Body of pancreas (tissue), 4 donors: ENCODE measurements around the gene NUDT14. TPM values are rescaled to one million over a fixed set of nuclear protein-coding genes. Genes with fewer than 3 reads are reported as not detected.

ENCODE experiments used
- ATAC-seq: fragments of 150-250 bp; one replicate; pipeline ENCODE4 v1.9.1; 2016
- DNase-seq, 4 donors: peaks; one replicate each; pipeline ENCODE4 v3.0.0-alpha.2; 2019
- H3K27ac ChIP-seq, 4 donors: fragments of 200-600 bp; sonication (generic); 1 replicate in 3 of 4; 2 replicates in 1 of 4; pipeline versions ENCODE4 v1.5.1 to v1.6.1; 2016 to 2019; ENCODE audit warnings: mild to moderate bottlenecking in 1 of 4, mixed read lengths in 1 of 4, moderate library complexity in 1 of 4
- H3K27me3 ChIP-seq, 2 donors: fragments of 200-600 bp; sonication (generic); one replicate each; pipeline ENCODE4 v1.6.0; 2016; ENCODE audit warnings: mild to moderate bottlenecking in 1 of 2
- H3K36me3 ChIP-seq, 2 donors: fragments of 200-600 bp; sonication (generic); replicated peaks in 1 of 2; 2 replicates each; pipeline ENCODE4 v1.5.1; 2016; ENCODE audit warnings: low read depth in 2 of 2; ENCODE audit not compliant: insufficient read depth in 1 of 2
- H3K4me1 ChIP-seq: fragments of 200-600 bp; sonication (generic); one replicate; pipeline ENCODE4 v1.6.0; 2016
- H3K4me3 ChIP-seq, 2 donors: fragments of 200-600 bp; sonication (generic); 1 replicate in 1 of 2; 2 replicates in 1 of 2; pipeline ENCODE4 v1.5.1; 2016 to 2019
- H3K9me3 ChIP-seq, 3 donors: fragments of 200-600 bp; sonication (generic); 1 replicate in 2 of 3; 2 replicates in 1 of 3; pipeline ENCODE4 v1.5.1; 2016
- POLR2A ChIP-seq, 3 donors: fragments of 450-650 bp; IDR thresholded peaks; one replicate each; pipeline ENCODE4 v1.6.1; 2016; ENCODE audit warnings: antibody characterized with exemption in 3 of 3, mild to moderate bottlenecking in 2 of 3
- WGBS, 2 donors: methylation state at CpG; one replicate each; pipeline ENCODE4 v1.1.5; 2017; 5-methylcytosine and 5-hydroxymethylcytosine counted together
- intact Hi-C: fragments of 100-400 bp; cut with DNase I; formaldehyde crosslinking; loops from one replicate; pipeline ENCODE4 v1.15.1; 2023
- total RNA-seq, 2 donors: library from RNA; depleted of rRNA; stranded (reverse); fragments of >200 nt; gene quantifications; one replicate each; pipeline ENCODE4 v1.1.0, GENCODE V29; 2016
- TF ChIP-seq, protein P1 (sequence below), 7 experiments: fragments of 450-650 bp in 4 of 7; fragments of 200-600 bp in 3 of 7; sonication (generic) in 3 of 7; IDR thresholded peaks; one replicate each; pipeline ENCODE4 v1.5.1; 2016 to 2019; ENCODE audit warnings: antibody characterized with exemption in 7 of 7

NUDT14 gene
- total RNA-seq, 2 donors from 2014 or later: 28.8 to 66.9 TPM

DNA sequence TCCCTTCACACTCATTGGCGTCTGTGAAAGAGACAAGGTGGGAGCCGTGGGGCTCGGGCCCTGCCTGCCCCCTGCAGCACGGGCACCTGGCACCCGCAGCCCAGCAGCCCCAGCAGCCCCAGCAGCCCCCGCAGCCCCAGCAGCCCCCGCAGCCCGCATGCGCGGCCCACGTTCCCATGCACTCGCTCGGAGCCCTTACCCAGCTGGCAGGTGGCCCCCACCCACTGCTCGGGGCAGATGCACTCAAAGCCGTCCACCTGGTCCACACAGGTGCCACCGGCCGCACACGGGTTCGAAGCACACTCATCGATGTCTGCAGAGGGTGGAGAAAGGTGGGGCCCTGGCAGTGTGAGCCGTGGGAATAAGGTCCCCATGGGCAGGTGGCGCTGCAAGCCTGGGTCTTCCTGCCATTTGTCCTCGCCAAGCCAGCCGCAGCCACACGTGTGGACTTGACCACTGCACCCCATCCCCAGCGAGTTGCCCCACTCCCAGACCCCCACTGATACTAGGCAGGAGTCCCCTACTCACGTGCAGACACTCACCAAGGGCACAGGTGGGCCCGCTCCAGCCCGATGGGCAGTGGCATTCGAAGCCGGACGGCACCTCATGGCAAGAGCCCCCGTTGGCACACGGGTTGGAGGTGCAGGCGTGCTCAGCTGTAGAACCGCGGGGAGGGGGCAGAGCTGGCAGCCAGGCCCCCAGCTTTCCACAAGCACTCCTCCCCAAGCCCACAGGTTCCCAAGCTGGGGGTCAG is 29.9 kb downstream of the NUDT14 start:
- Histone ChIP-seq H3K27ac (no peak overlapping the region), H3K9me3 (no peaks in the 10 kb centered on the region), H3K27me3 (no peaks in the 10 kb centered on the region), H3K4me1 (no peaks in the 10 kb centered on the region), H3K4me3 (no peak overlapping the region), H3K36me3 (no peaks in the 10 kb centered on the region)
- ATAC-seq: no peak
- TF ChIP-seq POLR2A (IDR thresholded peaks at IDR 0.05): no peak
- TF ChIP-seq, protein P1, sequence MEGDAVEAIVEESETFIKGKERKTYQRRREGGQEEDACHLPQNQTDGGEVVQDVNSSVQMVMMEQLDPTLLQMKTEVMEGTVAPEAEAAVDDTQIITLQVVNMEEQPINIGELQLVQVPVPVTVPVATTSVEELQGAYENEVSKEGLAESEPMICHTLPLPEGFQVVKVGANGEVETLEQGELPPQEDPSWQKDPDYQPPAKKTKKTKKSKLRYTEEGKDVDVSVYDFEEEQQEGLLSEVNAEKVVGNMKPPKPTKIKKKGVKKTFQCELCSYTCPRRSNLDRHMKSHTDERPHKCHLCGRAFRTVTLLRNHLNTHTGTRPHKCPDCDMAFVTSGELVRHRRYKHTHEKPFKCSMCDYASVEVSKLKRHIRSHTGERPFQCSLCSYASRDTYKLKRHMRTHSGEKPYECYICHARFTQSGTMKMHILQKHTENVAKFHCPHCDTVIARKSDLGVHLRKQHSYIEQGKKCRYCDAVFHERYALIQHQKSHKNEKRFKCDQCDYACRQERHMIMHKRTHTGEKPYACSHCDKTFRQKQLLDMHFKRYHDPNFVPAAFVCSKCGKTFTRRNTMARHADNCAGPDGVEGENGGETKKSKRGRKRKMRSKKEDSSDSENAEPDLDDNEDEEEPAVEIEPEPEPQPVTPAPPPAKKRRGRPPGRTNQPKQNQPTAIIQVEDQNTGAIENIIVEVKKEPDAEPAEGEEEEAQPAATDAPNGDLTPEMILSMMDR (IDR thresholded peaks at IDR 0.05): no peak
- peak in 1 of 4 donors; percentile 9 for DNase-seq
- intact Hi-C loops: no loop called here
- WGBS, 2 donors: 73 to 87% methylated on average over 6 to 29 of the region's 37 CpGs

DNA sequence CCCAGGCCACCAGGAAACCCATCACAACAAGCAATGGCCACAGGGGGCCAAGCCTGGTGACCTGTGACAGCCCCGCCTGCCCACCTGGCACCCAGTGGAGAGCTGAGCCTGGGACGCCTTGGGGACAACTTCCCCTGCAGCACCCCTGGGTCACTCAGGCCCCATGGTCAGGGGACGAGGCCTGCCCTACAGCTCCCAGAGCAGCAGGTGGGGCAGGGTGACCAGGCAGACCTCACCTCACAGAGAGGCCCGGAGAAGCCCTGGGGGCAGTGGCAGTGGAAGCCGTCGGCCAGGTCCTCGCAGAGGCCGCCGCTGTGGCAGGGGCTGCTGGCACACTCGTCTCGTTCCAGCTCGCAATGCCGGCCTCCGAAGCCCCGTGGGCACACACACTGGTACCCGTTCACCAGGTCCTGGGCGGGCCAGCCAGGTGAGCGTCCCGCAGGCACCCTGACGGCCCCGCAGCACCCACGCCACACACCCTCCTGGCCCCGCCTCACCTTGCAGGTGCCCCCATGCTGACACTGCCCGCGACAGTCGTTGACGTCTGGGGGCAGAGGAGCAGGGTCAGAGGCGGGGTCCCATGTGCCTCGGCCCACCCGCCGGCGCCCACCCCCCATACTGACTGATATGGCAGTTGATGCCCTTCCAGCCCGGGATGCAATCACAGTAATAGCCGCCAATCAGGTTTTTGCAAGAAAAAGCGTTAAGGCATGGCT is 30.6 kb downstream of the NUDT14 start:
- intact Hi-C loops: no loop called here
- no peaks in the 10 kb centered on the region for H3K27me3 ChIP-seq
- ATAC-seq: no peak
- no peak overlapping the region for H3K27ac ChIP-seq
- H3K4me3 ChIP-seq: no peak overlapping the region
- H3K36me3 ChIP-seq: no peaks in the 10 kb centered on the region
- H3K9me3 ChIP-seq: no peaks in the 10 kb centered on the region
- peak in 1 of 4 donors; percentile 9 for DNase-seq
- 93 to 94% methylated on average over 15 to 19 of the region's 35 CpGs for WGBS, 2 donors
- no peak for TF ChIP-seq POLR2A (IDR thresholded peaks at IDR 0.05)
- TF ChIP-seq, protein P1 (IDR thresholded peaks at IDR 0.05): no peak
- no peaks in the 10 kb centered on the region for H3K4me1 ChIP-seq

DNA sequence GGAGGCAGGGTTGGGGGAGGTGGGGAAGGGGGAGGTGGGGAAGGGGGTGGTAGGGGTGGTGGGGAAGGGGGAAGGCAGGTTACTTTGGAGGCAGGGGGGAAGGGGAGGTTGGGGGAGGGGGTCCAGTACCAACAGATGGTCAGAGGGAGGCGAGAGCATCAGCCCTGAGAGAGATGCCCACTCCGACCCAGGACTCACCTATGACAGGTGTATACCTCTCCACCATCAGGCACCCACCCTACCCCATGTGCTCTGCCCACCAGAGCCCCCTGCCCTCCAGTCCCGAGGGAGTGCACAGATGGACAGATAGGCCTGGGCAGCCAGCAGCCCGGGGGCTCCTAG is 31.1 kb downstream of the NUDT14 start:
- Histone ChIP-seq H3K9me3 (no peaks in the 10 kb centered on the region), H3K4me3 (no peak overlapping the region), H3K27ac (no peak overlapping the region), H3K36me3 (no peaks in the 10 kb centered on the region), H3K4me1 (no peaks in the 10 kb centered on the region), H3K27me3 (no peaks in the 10 kb centered on the region)
- no peak for DNase-seq
- ATAC-seq: no peak
- TF ChIP-seq POLR2A (IDR thresholded peaks at IDR 0.05): no peak
- TF ChIP-seq, protein P1 (IDR thresholded peaks at IDR 0.05): no peak
- 89 to 92% methylated on average over 2 to 4 of the region's 4 CpGs for WGBS, 2 donors
- intact Hi-C loops: no loop called here

DNA sequence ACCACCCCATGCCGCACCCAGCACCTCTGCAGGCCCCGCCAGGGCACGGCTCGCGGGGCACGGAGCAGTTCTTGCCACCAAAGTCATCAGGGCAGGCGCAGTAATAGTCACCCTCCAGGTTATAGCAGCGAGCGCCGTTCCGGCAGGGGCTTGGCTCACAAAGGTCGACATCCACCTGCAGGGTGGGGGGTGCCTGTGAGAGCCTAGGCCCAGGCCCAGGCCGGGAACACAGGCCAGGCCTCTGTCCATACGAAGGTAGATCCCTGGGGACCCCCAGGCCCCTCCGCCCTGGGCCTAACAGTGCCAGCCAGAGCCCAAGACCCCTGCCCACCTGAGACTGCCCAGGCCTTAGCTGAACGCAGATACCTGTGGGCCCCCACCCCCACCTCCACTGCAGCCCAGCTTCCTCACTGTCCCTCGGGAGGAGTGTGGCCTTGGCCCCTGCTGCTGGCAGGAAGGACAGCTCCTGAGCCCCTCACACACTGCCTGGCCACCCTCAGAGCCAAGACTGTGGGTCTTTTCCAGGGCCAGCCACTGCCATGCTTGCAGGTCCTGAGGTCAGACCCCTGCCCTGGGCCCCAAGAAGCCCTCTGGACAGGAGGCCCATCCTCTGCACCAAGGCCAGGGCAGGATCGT is 31.8 kb downstream of the NUDT14 start:
- Histone ChIP-seq H3K4me1 (no peaks in the 10 kb centered on the region), H3K27me3 (no peaks in the 10 kb centered on the region), H3K9me3 (no peaks in the 10 kb centered on the region), H3K4me3 (no peak overlapping the region), H3K36me3 (no peaks in the 10 kb centered on the region), H3K27ac (no peak overlapping the region)
- 89% methylated on average over 14 of the region's 18 CpGs; no CpG with 5 or more reads in 1 of the 2 donors for WGBS, 2 donors
- intact Hi-C loops: no loop called here
- DNase-seq (peak in 2 of 4 donors; percentile 6 to 9), ATAC-seq (no peak)
- TF ChIP-seq, protein P1 (IDR thresholded peaks at IDR 0.05): no peak
- TF ChIP-seq POLR2A (IDR thresholded peaks at IDR 0.05): no peak
